H1 (cell line): ENCODE results near the gene TGM5. TPM values are rescaled to one million over a fixed set of nuclear protein-coding genes. Genes with fewer than 3 reads are reported as not detected.

Experiments used
- CTCF ChIA-PET: fragments of 300-600 bp; sonication (Branson Sonifier 250); formaldehyde crosslinking; loops from one replicate; lab custom pipeline; 2021; ENCODE audit not compliant: partially characterized antibody; lab: Charles Lee
- POLR2A ChIA-PET: fragments of 300-600 bp; sonication (Branson Sonifier 250); formaldehyde crosslinking; loops from one replicate; lab custom pipeline; 2021; ENCODE audit warnings: inconsistent platforms; ENCODE audit not compliant: partially characterized antibody; lab: Charles Lee
- DNase-seq, 2 experiments: peaks; one replicate each; pipeline versions ENCODE4 v3.0.0 to v3.0.0-alpha.2; 2010 to 2022; ENCODE audit warnings: low spot score in 2 of 2, low read depth in 1 of 2, mixed read lengths in 1 of 2
- FAIRE-seq: peaks from 2 replicates; lab custom pipeline; 2011; peaks lifted over from hg19 to GRCh38; lab: Jason Lieb, UNC
- H2AFZ ChIP-seq: 2 replicates; pipeline ENCODE4 v1.8.1; 2012; ENCODE audit warnings: low read length, inconsistent platforms
- H2AK5ac ChIP-seq: 2 replicates; pipeline ENCODE4 v1.6.1; 2013; ENCODE audit warnings: low read depth, low read length
- H2BK120ac ChIP-seq: replicated peaks from 2 replicates; pipeline ENCODE3; 2013; ENCODE audit warnings: low read depth, low read length, inconsistent platforms
- H2BK12ac ChIP-seq: 2 replicates; pipeline ENCODE4 v1.6.1; 2013; ENCODE audit warnings: low read depth, low read length
- H2BK15ac ChIP-seq: 2 replicates; pipeline ENCODE4 v1.6.1; 2013; ENCODE audit warnings: low read length
- H2BK20ac ChIP-seq: 2 replicates; pipeline ENCODE4 v1.6.1; 2013; ENCODE audit warnings: low read length
- H2BK5ac ChIP-seq: 2 replicates; pipeline ENCODE4 v1.6.1; 2013; ENCODE audit warnings: low read depth, low read length
- H3K14ac ChIP-seq: 2 replicates; pipeline ENCODE4 v1.6.1; 2013; ENCODE audit warnings: inconsistent platforms; ENCODE audit not compliant: insufficient read length
- H3K18ac ChIP-seq: 2 replicates; pipeline ENCODE4 v1.6.1; 2013; ENCODE audit warnings: low read length; ENCODE audit errors: extremely low read depth
- H3K23ac ChIP-seq: 2 replicates; pipeline ENCODE4 v1.6.1; 2013; ENCODE audit warnings: inconsistent platforms; ENCODE audit not compliant: insufficient read length
- H3K23me2 ChIP-seq: 2 replicates; pipeline ENCODE4 v1.6.1; 2013; ENCODE audit warnings: low read depth, low read length
- H3K27ac ChIP-seq: 2 replicates; pipeline ENCODE4 v1.6.1; 2011; ENCODE audit warnings: low read depth, low read length, inconsistent platforms
- H3K27me3 ChIP-seq, 4 experiments: replicated peaks in 1 of 4; 1 replicate in 1 of 4; 2 replicates in 3 of 4; pipeline versions ENCODE4 v1.6.1 to v1.8.1; 2011 to 2013; ENCODE audit warnings: low read length in 3 of 4, mild to moderate bottlenecking in 3 of 4, inconsistent platforms in 2 of 4, mixed read lengths in 2 of 4, moderate library complexity in 1 of 4; ENCODE audit not compliant: control insufficient read depth in 3 of 4, insufficient read depth in 3 of 4; ENCODE audit errors: extremely low read depth in 1 of 4
- H3K36me3 ChIP-seq, 4 experiments: 2 replicates each; pipeline versions ENCODE4 v1.6.1 to v1.8.1; 2011 to 2013; ENCODE audit warnings: mild to moderate bottlenecking in 4 of 4, low read length in 3 of 4, moderate library complexity in 2 of 4, control low read depth in 1 of 4, inconsistent platforms in 1 of 4; ENCODE audit not compliant: insufficient read depth in 4 of 4, control insufficient read depth in 2 of 4
- H3K4ac ChIP-seq: replicated peaks from 2 replicates; pipeline ENCODE3; 2013; ENCODE audit warnings: low read length, low read depth, mixed read lengths, inconsistent platforms; ENCODE audit not compliant: insufficient read length
- H3K4me1 ChIP-seq, 4 experiments: replicated peaks in 1 of 4; 1 replicate in 1 of 4; 2 replicates in 3 of 4; pipeline versions ENCODE4 v1.6.1 to v1.8.1; 2011 to 2013; ENCODE audit warnings: low read length in 3 of 4, inconsistent platforms in 2 of 4, mixed read lengths in 1 of 4; ENCODE audit not compliant: insufficient read depth in 4 of 4, control insufficient read depth in 3 of 4
- H3K4me2 ChIP-seq, 2 experiments: 2 replicates each; pipeline versions ENCODE4 v1.6.1 to v1.8.1; 2011 to 2013; ENCODE audit warnings: low read depth in 2 of 2, low read length in 2 of 2, control low read depth in 1 of 2, inconsistent platforms in 1 of 2, mild to moderate bottlenecking in 1 of 2; ENCODE audit not compliant: insufficient read depth in 1 of 2
- H3K4me3 ChIP-seq, 4 experiments: fragments of 200-600, 300-600 bp in 1 of 4; sonication (generic), shearing (Covaris generic), sonication (Bioruptor Twin) in 1 of 4; 2 replicates each; pipeline versions ENCODE4 v1.5.1 to v1.8.1; 2011 to 2016; ENCODE audit warnings: low read length in 4 of 4, low read depth in 3 of 4, control low read depth in 2 of 4, inconsistent platforms in 2 of 4, mild to moderate bottlenecking in 2 of 4, mixed read lengths in 1 of 4, moderate library complexity in 1 of 4; ENCODE audit not compliant: insufficient read depth in 2 of 4; ENCODE audit errors: extremely low read depth in 1 of 4
- H3K56ac ChIP-seq: replicated peaks from 2 replicates; pipeline ENCODE3; 2013; ENCODE audit warnings: low read depth, mild to moderate bottlenecking, mixed read lengths, low read length, inconsistent platforms; ENCODE audit not compliant: insufficient read length
- H3K79me1 ChIP-seq: 2 replicates; pipeline ENCODE4 v1.6.1; 2013; ENCODE audit warnings: low read depth, low read length, control low read depth
- H3K79me2 ChIP-seq, 2 experiments: 2 replicates each; pipeline versions ENCODE4 v1.6.1 to v1.8.1; 2012 to 2013; ENCODE audit warnings: low read length in 2 of 2, mild to moderate bottlenecking in 2 of 2, inconsistent platforms in 1 of 2; ENCODE audit not compliant: insufficient read depth in 2 of 2, control insufficient read depth in 1 of 2
- H3K9ac ChIP-seq, 4 experiments: replicated peaks in 1 of 4; 1 replicate in 1 of 4; 2 replicates in 3 of 4; pipeline versions ENCODE4 v1.6.1 to v1.8.1; 2011 to 2013; ENCODE audit warnings: low read depth in 3 of 4, low read length in 3 of 4, control low read depth in 2 of 4, mild to moderate bottlenecking in 2 of 4, moderate library complexity in 2 of 4, inconsistent platforms in 1 of 4; ENCODE audit errors: extremely low read depth in 1 of 4
- H3K9me3 ChIP-seq, 2 experiments: 2 replicates each; pipeline versions ENCODE4 v1.6.1 to v1.8.1; 2012 to 2013; ENCODE audit warnings: mild to moderate bottlenecking in 2 of 2, moderate library complexity in 2 of 2, control low read depth in 1 of 2, inconsistent platforms in 1 of 2, low read depth in 1 of 2, low read length in 1 of 2, mixed read lengths in 1 of 2; ENCODE audit not compliant: insufficient read depth in 2 of 2
- H4K20me1 ChIP-seq, 2 experiments: replicated peaks in 1 of 2; 2 replicates each; pipeline versions ENCODE3 to v1.8.1; 2011 to 2013; ENCODE audit warnings: inconsistent platforms in 2 of 2, low read length in 2 of 2, mild to moderate bottlenecking in 1 of 2; ENCODE audit not compliant: insufficient read depth in 2 of 2, control insufficient read depth in 1 of 2
- H4K5ac ChIP-seq: 2 replicates; pipeline ENCODE4 v1.6.1; 2013; ENCODE audit warnings: low read length, low read depth, mixed read lengths, inconsistent platforms; ENCODE audit not compliant: insufficient read length
- H4K8ac ChIP-seq: 2 replicates; pipeline ENCODE4 v1.8.0; 2013; ENCODE audit warnings: mild to moderate bottlenecking, moderate library complexity, low read length, inconsistent platforms; ENCODE audit not compliant: insufficient read depth; ENCODE audit errors: extremely low read depth
- H4K91ac ChIP-seq: replicated peaks from 2 replicates; pipeline ENCODE3; 2013; ENCODE audit warnings: low read length, mixed read lengths, inconsistent platforms; ENCODE audit not compliant: insufficient read length
- CBX5 ChIP-seq: fragments of 300-800, 300-1000 bp; sonication (generic); IDR thresholded peaks from 2 replicates; pipeline ENCODE4 v1.7.1; 2016; ENCODE audit warnings: antibody characterized with exemption, low read length, low read depth
- CBX8 ChIP-seq: fragments of 300-800, 300-1000 bp; sonication (generic); IDR thresholded peaks from 2 replicates; pipeline ENCODE4 v1.7.1; 2016; ENCODE audit warnings: low read depth, low read length, borderline replicate concordance
- CTBP2 ChIP-seq: IDR thresholded peaks from 2 replicates; pipeline ENCODE4 v1.7.0; 2011; ENCODE audit warnings: borderline replicate concordance, mild to moderate bottlenecking, moderate library complexity, mixed read lengths, low read length; ENCODE audit not compliant: insufficient read depth, insufficient read length
- EP300 ChIP-seq, 2 experiments: IDR thresholded peaks; 1 replicate in 1 of 2; 2 replicates in 1 of 2; pipeline ENCODE4 v1.6.1; 2011 to 2012; ENCODE audit warnings: low read depth in 2 of 2, low read length in 2 of 2, mild to moderate bottlenecking in 2 of 2, borderline replicate concordance in 1 of 2, inconsistent platforms in 1 of 2, moderate library complexity in 1 of 2
- JUND ChIP-seq: IDR thresholded peaks from 2 replicates; pipeline ENCODE4 v1.6.1; 2011; ENCODE audit warnings: mild to moderate bottlenecking, improper control_type of control experiment, low read length
- NRF1 ChIP-seq: IDR thresholded peaks from 2 replicates; pipeline ENCODE4 v1.6.1; 2011; ENCODE audit warnings: mild to moderate bottlenecking, low read depth, low read length, improper control_type of control experiment
- RNF2 ChIP-seq: fragments of 200-900, 300-1000 bp; sonication (generic); IDR thresholded peaks from 2 replicates; pipeline ENCODE4 v1.7.1; 2016; ENCODE audit warnings: borderline replicate concordance, low read depth, mild to moderate bottlenecking, antibody characterized with exemption, low read length; ENCODE audit not compliant: poor library complexity, severe bottlenecking; ENCODE audit errors: missing control alignments
- SRF ChIP-seq: IDR thresholded peaks from 2 replicates; pipeline ENCODE4 v1.6.1; 2011; ENCODE audit warnings: mild to moderate bottlenecking, low read depth, low read length, moderate library complexity
- TAF1 ChIP-seq: IDR thresholded peaks from 2 replicates; pipeline ENCODE4 v1.6.1; 2011; ENCODE audit warnings: mild to moderate bottlenecking, low read depth, low read length
- TEAD4 ChIP-seq: IDR thresholded peaks from 2 replicates; pipeline ENCODE4 v1.6.1; 2012; ENCODE audit warnings: low read depth, low read length, inconsistent platforms, mixed read lengths
- ZNF274 ChIP-seq: IDR thresholded peaks from 2 replicates; pipeline ENCODE4 v1.7.0; 2012; ENCODE audit warnings: low read length, borderline replicate concordance; ENCODE audit errors: extremely low read depth
- WGBS, 2 experiments: shearing (Covaris generic) in 1 of 2; methylation state at CpG; one replicate each; pipeline versions ENCODE4 v1.1.6 to v1.1.7; 2013 to 2015; ENCODE audit warnings: low lambda C conversion rate in 2 of 2, mixed read lengths in 2 of 2, inconsistent platforms in 1 of 2, low coverage in 1 of 2, missing lambda C conversion rate in 1 of 2; ENCODE audit not compliant: insufficient replicate concordance in 2 of 2, insufficient coverage in 1 of 2, insufficient read length in 1 of 2; ENCODE audit errors: extremely low coverage in 1 of 2, missing lambda C conversion rate in 1 of 2; 5-methylcytosine and 5-hydroxymethylcytosine counted together
- polyA plus RNA-seq, 7 experiments: library from polyadenylated mRNA; depleted of rRNA in 3 of 7; stranded (reverse) in 5 of 7; unstranded in 2 of 7; fragments of >200 nt in 5 of 7; fragments of 200-250 nt in 2 of 7; gene quantifications; 1 replicate in 5 of 7; 2 replicates in 1 of 7; 4 replicates in 1 of 7; pipeline versions ENCODE4 v1.2.1 to v1.2.3, GENCODE V29; 2011 to 2013; ENCODE audit warnings: missing spikeins in 2 of 7, mixed read lengths in 2 of 7
- total RNA-seq: library from RNA; stranded (reverse); fragmentation: NEBNext Ultra II Directional; extraction: Animal tissue kit (Norgen Biotek cat#: 25700); gene quantifications from 2 replicates; pipeline ENCODE4 v1.2.1, GENCODE V29; 2021

The TGM5 gene
- total and polyA plus RNA-seq, 2 of the 8 experiments (the other 6 are each of a cell fraction or from before 2014, with no cell fraction given): not detected

- Histone ChIP-seq H3K79me2 (no peaks in the 10 kb centered on the region), H3K4ac (no peak overlapping the region), H2BK5ac (no peak overlapping the region), H3K4me3 (no peak overlapping the region), H3K23me2 (no peaks in the 10 kb centered on the region), H2BK120ac (no peak overlapping the region), H2BK12ac (no peak overlapping the region), H2BK20ac (no peak overlapping the region), H3K56ac (no peak overlapping the region), H3K36me3 (no peaks in the 10 kb centered on the region), H3K18ac (no peak overlapping the region), H2AK5ac (no peak overlapping the region), H3K23ac (no peak overlapping the region), H3K14ac (no peak overlapping the region), H4K5ac (no peak overlapping the region), H2AFZ (no peak overlapping the region), H3K27ac (no peak overlapping the region), H3K9ac (no peak overlapping the region), H4K91ac (no peak overlapping the region), H3K79me1 (no peaks in the 10 kb centered on the region), H3K4me2 (no peak overlapping the region), H4K20me1 (no peaks in the 10 kb centered on the region), H4K8ac (no peak overlapping the region), H3K9me3 (no peaks in the 10 kb centered on the region), H3K27me3 (no peaks in the 10 kb centered on the region), H2BK15ac (no peak overlapping the region), H3K4me1 (peaks cover 0 to 3% (median 0%) of the 10 kb centered on the region in 4 experiments; a peak in 1 of 7 replicates)
- no peak for DNase-seq
- POLR2A ChIA-PET: no interaction called here
- CTCF ChIA-PET: interaction anchor here (1.1 to 9.6 kb wide), 6 partner anchors 11 to 78 kb away, joined by 3 to 109 read pairs (median 21); partner anchors contain the start of gene TGM5
- TF ChIP-seq RNF2 (no peak), ZNF274 (no peak), CBX5 (no peak), TAF1 (no peak), NRF1 (no peak), CTBP2 (no peak), EP300 (IDR thresholded peaks at IDR 0.05; ENCODE audit: borderline replicate concordance in 1 of 2, low read depth in 2 of 2, low read length in 2 of 2) (no peak), SRF (no peak), JUND (no peak), TEAD4 (no peak), CBX8 (no peak)
- no peak for FAIRE-seq
- WGBS, 2 experiments: 91% methylated on average over 7 of the region's 9 CpGs; no CpG with 5 or more reads in 1 of the 2 experiments
These were observed 59.7 kb downstream of the TGM5 start for GRCh38 chr15:43207024-43207423.
